Activated CD8-positive, alpha-beta T cell treated with anti-CD3 and anti-CD28 coated beads, Interleukin-2, amount 10 ng/mL, durations not matched to agents 7 days and 5 days (primary cell): ENCODE measurements around the gene PAPPA. TPM values are rescaled to one million over a fixed set of nuclear protein-coding genes. Genes with fewer than 3 reads are reported as not detected.

Source experiments
- ATAC-seq: fragments of 150-1000 bp; cut with Tn5 transposase; one replicate; pipeline ENCODE4 v1.10.0; 2021; ENCODE audit warnings: moderate library complexity
- CTCF ChIA-PET: fragments of 350-600 bp; sonication (Branson Sonifier 250); formaldehyde crosslinking; loops from one replicate; lab custom pipeline; 2021; ENCODE audit warnings: antibody characterized with exemption; lab: Charles Lee
- POLR2A ChIA-PET: fragments of 350-600 bp; sonication (Branson Sonifier 250); formaldehyde crosslinking; loops from one replicate; lab custom pipeline; 2021; ENCODE audit warnings: antibody characterized with exemption; lab: Charles Lee
- DNase-seq: peaks from one replicate; pipeline ENCODE4 v3.0.0-alpha.2; 2020
- H3K27ac Mint-ChIP-seq: one replicate; pipeline ENCODE4 v1.8.0; 2021; ENCODE audit warnings: mild to moderate bottlenecking, mixed read lengths
- H3K27me3 Mint-ChIP-seq: one replicate; pipeline ENCODE4 v1.8.0; 2021; ENCODE audit warnings: low read depth, mixed read lengths
- H3K36me3 Mint-ChIP-seq: one replicate; pipeline ENCODE4 v1.8.0; 2021; ENCODE audit warnings: low read depth, mixed read lengths
- H3K4me1 Mint-ChIP-seq: one replicate; pipeline ENCODE4 v1.8.0; 2021; ENCODE audit warnings: low read depth, mixed read lengths
- H3K4me3 Mint-ChIP-seq: one replicate; pipeline ENCODE4 v1.8.0; 2021; ENCODE audit warnings: mild to moderate bottlenecking, mixed read lengths
- H3K9me3 Mint-ChIP-seq: one replicate; pipeline ENCODE4 v1.8.0; 2022; ENCODE audit warnings: mixed read lengths; ENCODE audit not compliant: insufficient read depth
- total RNA-seq, 2 experiments: library from RNA; stranded (reverse); gene quantifications; one replicate each; pipeline ENCODE4 v1.2.3, GENCODE V29; 2021

PAPPA gene
- total RNA-seq, 2 experiments from 2014 or later, result not detected

- no peak for DNase-seq
- CTCF ChIA-PET, result no interaction called here
- H3K4me3 Mint-ChIP-seq, result no peak overlapping the region
- POLR2A ChIA-PET, result no interaction called here
- no peaks in the 10 kb centered on the region for H3K27me3 Mint-ChIP-seq
- ATAC-seq, result no peak
- no peaks in the 10 kb centered on the region for H3K9me3 Mint-ChIP-seq
- no peaks in the 10 kb centered on the region for H3K4me1 Mint-ChIP-seq
- no peaks in the 10 kb centered on the region for H3K36me3 Mint-ChIP-seq
- H3K27ac Mint-ChIP-seq, result no peak overlapping the region
Observed at GRCh38 chr9:116168231-116168630, 14.6 kb downstream of the PAPPA start.

GRCh38 chr9:116172216-116172615, 18.6 kb downstream of the PAPPA start:
- ATAC-seq, result no peak
- Mint-ChIP-seq H3K27me3 (no peaks in the 10 kb centered on the region), H3K4me3 (no peak overlapping the region), H3K36me3 (no peaks in the 10 kb centered on the region), H3K4me1 (no peaks in the 10 kb centered on the region), H3K9me3 (no peaks in the 10 kb centered on the region), H3K27ac (no peak overlapping the region)
- ChIA-PET CTCF (no interaction called here), POLR2A (no interaction called here)
- DNase-seq, result no peak

GRCh38 chr9:116174347-116174746, 20.8 kb downstream of the PAPPA start:
- H3K27ac Mint-ChIP-seq, result no peak overlapping the region
- no peak overlapping the region for H3K4me3 Mint-ChIP-seq
- no peaks in the 10 kb centered on the region for H3K36me3 Mint-ChIP-seq
- no peak for ATAC-seq
- no peak for DNase-seq
- ChIA-PET CTCF (no interaction called here), POLR2A (no interaction called here)
- no peaks in the 10 kb centered on the region for H3K4me1 Mint-ChIP-seq
- no peaks in the 10 kb centered on the region for H3K9me3 Mint-ChIP-seq
- H3K27me3 Mint-ChIP-seq, result no peaks in the 10 kb centered on the region

GRCh38 chr9:116175614-116176013, 22.0 kb downstream of the PAPPA start:
- ChIA-PET CTCF (no interaction called here), POLR2A (no interaction called here)
- H3K4me3 Mint-ChIP-seq, result no peak overlapping the region
- no peak for ATAC-seq
- no peaks in the 10 kb centered on the region for H3K36me3 Mint-ChIP-seq
- H3K27ac Mint-ChIP-seq, result no peak overlapping the region
- DNase-seq, result no peak
- H3K4me1 Mint-ChIP-seq, result no peaks in the 10 kb centered on the region
- no peaks in the 10 kb centered on the region for H3K27me3 Mint-ChIP-seq
- H3K9me3 Mint-ChIP-seq, result no peaks in the 10 kb centered on the region

GRCh38 chr9:116178481-116179211, 25.1 kb downstream of the PAPPA start:
- POLR2A ChIA-PET, result no interaction called here
- Mint-ChIP-seq H3K27ac (no peak overlapping the region), H3K36me3 (no peaks in the 10 kb centered on the region), H3K9me3 (no peaks in the 10 kb centered on the region), H3K4me3 (no peak overlapping the region), H3K4me1 (no peaks in the 10 kb centered on the region), H3K27me3 (no peaks in the 10 kb centered on the region)
- CTCF ChIA-PET, result no interaction called here
- DNase-seq, result no peak
- no peak for ATAC-seq

- ChIA-PET POLR2A (no interaction called here), CTCF (no interaction called here)
- ATAC-seq, result no peak
- no peaks in the 10 kb centered on the region for H3K27me3 Mint-ChIP-seq
- no peak overlapping the region for H3K4me3 Mint-ChIP-seq
- H3K4me1 Mint-ChIP-seq, result no peaks in the 10 kb centered on the region
- no peak for DNase-seq
- no peak overlapping the region for H3K27ac Mint-ChIP-seq
- H3K36me3 Mint-ChIP-seq, result no peaks in the 10 kb centered on the region
- no peaks in the 10 kb centered on the region for H3K9me3 Mint-ChIP-seq
Observed at GRCh38 chr9:116179568-116179967, 26.0 kb downstream of the PAPPA start.

- ChIA-PET CTCF (no interaction called here), POLR2A (no interaction called here)
- no peaks in the 10 kb centered on the region for H3K9me3 Mint-ChIP-seq
Observed at GRCh38 chr9:116181853-116182610, 28.4 kb downstream of the PAPPA start.

GRCh38 chr9:116182876-116183275, 29.3 kb downstream of the PAPPA start:
- POLR2A ChIA-PET, result no interaction called here
- Mint-ChIP-seq H3K9me3 (no peaks in the 10 kb centered on the region), H3K4me1 (no peaks in the 10 kb centered on the region), H3K27ac (no peak overlapping the region), H3K4me3 (no peak overlapping the region), H3K36me3 (no peaks in the 10 kb centered on the region), H3K27me3 (no peaks in the 10 kb centered on the region)
- CTCF ChIA-PET, result no interaction called here
- DNase-seq (no peak), ATAC-seq (no peak)

More at GRCh38 chr9:116181853-116182610, 28.4 kb downstream of the PAPPA start:
- Mint-ChIP-seq H3K27me3 (no peaks in the 10 kb centered on the region), H3K36me3 (no peaks in the 10 kb centered on the region), H3K4me1 (no peaks in the 10 kb centered on the region), H3K4me3 (no peak overlapping the region), H3K27ac (no peak overlapping the region)
- DNase-seq (no peak), ATAC-seq (no peak)

- no peak for ATAC-seq
- DNase-seq, result no peak
- Mint-ChIP-seq H3K9me3 (no peaks in the 10 kb centered on the region), H3K36me3 (no peaks in the 10 kb centered on the region), H3K27me3 (no peaks in the 10 kb centered on the region), H3K27ac (no peak overlapping the region), H3K4me3 (no peak overlapping the region), H3K4me1 (no peaks in the 10 kb centered on the region)
- CTCF ChIA-PET, result no interaction called here
- POLR2A ChIA-PET, result no interaction called here
Observed at GRCh38 chr9:116187570-116188170, 34.1 kb downstream of the PAPPA start.

GRCh38 chr9:116189683-116190082, 36.1 kb downstream of the PAPPA start:
- no peak for ATAC-seq
- H3K4me3 Mint-ChIP-seq, result no peak overlapping the region
- no peak overlapping the region for H3K27ac Mint-ChIP-seq
- no peaks in the 10 kb centered on the region for H3K27me3 Mint-ChIP-seq
- no peak for DNase-seq
- ChIA-PET POLR2A (no interaction called here), CTCF (no interaction called here)
- H3K9me3 Mint-ChIP-seq, result no peaks in the 10 kb centered on the region
- H3K36me3 Mint-ChIP-seq, result no peaks in the 10 kb centered on the region
- no peaks in the 10 kb centered on the region for H3K4me1 Mint-ChIP-seq

- no peak for ATAC-seq
- DNase-seq, result no peak
- no peaks in the 10 kb centered on the region for H3K9me3 Mint-ChIP-seq
- CTCF ChIA-PET, result no interaction called here
- POLR2A ChIA-PET, result no interaction called here
- no peak overlapping the region for H3K4me3 Mint-ChIP-seq
- no peaks in the 10 kb centered on the region for H3K27me3 Mint-ChIP-seq
- no peaks in the 10 kb centered on the region for H3K36me3 Mint-ChIP-seq
- H3K4me1 Mint-ChIP-seq, result no peaks in the 10 kb centered on the region
- no peak overlapping the region for H3K27ac Mint-ChIP-seq
Observed at GRCh38 chr9:116190637-116191396, 37.2 kb downstream of the PAPPA start.
